Body of pancreas (tissue), 4 donors: ENCODE measurements around the gene ZNF521. TPM values are rescaled to one million over a fixed set of nuclear protein-coding genes. Genes with fewer than 3 reads are reported as not detected.

Experiments used
- ATAC-seq: fragments of 150-250 bp; one replicate; pipeline ENCODE4 v1.9.1; 2016
- DNase-seq, 4 donors: peaks; one replicate each; pipeline ENCODE4 v3.0.0-alpha.2; 2019
- H3K27ac ChIP-seq, 4 donors: fragments of 200-600 bp; sonication (generic); 1 replicate in 3 of 4; 2 replicates in 1 of 4; pipeline versions ENCODE4 v1.5.1 to v1.6.1; 2016 to 2019; ENCODE audit warnings: mild to moderate bottlenecking in 1 of 4, mixed read lengths in 1 of 4, moderate library complexity in 1 of 4
- H3K27me3 ChIP-seq, 2 donors: fragments of 200-600 bp; sonication (generic); one replicate each; pipeline ENCODE4 v1.6.0; 2016; ENCODE audit warnings: mild to moderate bottlenecking in 1 of 2
- H3K36me3 ChIP-seq, 2 donors: fragments of 200-600 bp; sonication (generic); replicated peaks in 1 of 2; 2 replicates each; pipeline ENCODE4 v1.5.1; 2016; ENCODE audit warnings: low read depth in 2 of 2; ENCODE audit not compliant: insufficient read depth in 1 of 2
- H3K4me1 ChIP-seq: fragments of 200-600 bp; sonication (generic); one replicate; pipeline ENCODE4 v1.6.0; 2016
- H3K4me3 ChIP-seq, 2 donors: fragments of 200-600 bp; sonication (generic); 1 replicate in 1 of 2; 2 replicates in 1 of 2; pipeline ENCODE4 v1.5.1; 2016 to 2019
- H3K9me3 ChIP-seq, 3 donors: fragments of 200-600 bp; sonication (generic); 1 replicate in 2 of 3; 2 replicates in 1 of 3; pipeline ENCODE4 v1.5.1; 2016
- POLR2A ChIP-seq, 3 donors: fragments of 450-650 bp; IDR thresholded peaks; one replicate each; pipeline ENCODE4 v1.6.1; 2016; ENCODE audit warnings: antibody characterized with exemption in 3 of 3, mild to moderate bottlenecking in 2 of 3
- WGBS, 2 donors: methylation state at CpG; one replicate each; pipeline ENCODE4 v1.1.5; 2017; 5-methylcytosine and 5-hydroxymethylcytosine counted together
- intact Hi-C: fragments of 100-400 bp; cut with DNase I; formaldehyde crosslinking; loops from one replicate; pipeline ENCODE4 v1.15.1; 2023
- total RNA-seq, 2 donors: library from RNA; depleted of rRNA; stranded (reverse); fragments of >200 nt; gene quantifications; one replicate each; pipeline ENCODE4 v1.1.0, GENCODE V29; 2016
- TF ChIP-seq, protein P1 (sequence below), 7 experiments: fragments of 450-650 bp in 4 of 7; fragments of 200-600 bp in 3 of 7; sonication (generic) in 3 of 7; IDR thresholded peaks; one replicate each; pipeline ENCODE4 v1.5.1; 2016 to 2019; ENCODE audit warnings: antibody characterized with exemption in 7 of 7

The ZNF521 gene
- total RNA-seq, 2 donors from 2014 or later: 3.3 to 17.4 TPM

DNA sequence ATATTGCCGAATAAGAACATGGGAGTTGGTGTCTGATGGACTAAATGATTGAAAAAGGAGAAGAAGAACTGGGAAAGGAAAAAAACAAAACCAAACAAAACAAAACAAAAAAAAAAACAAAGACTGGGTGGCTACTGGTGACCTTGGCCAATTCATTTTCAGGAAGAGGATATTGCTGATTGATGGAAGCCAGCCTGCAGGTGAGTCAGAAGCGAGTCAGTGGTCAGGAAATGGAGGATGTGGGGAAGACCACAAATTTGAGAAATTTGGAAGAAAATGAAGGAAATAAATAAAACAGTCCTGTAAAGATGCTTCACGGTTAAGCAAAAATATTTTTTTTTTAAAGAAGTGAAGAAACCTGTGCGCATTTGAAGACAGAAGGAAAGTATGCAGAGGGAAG, 296.9 kb downstream of the ZNF521 start:
- TF ChIP-seq POLR2A (IDR thresholded peaks at IDR 0.05): no peak
- TF ChIP-seq, protein P1, sequence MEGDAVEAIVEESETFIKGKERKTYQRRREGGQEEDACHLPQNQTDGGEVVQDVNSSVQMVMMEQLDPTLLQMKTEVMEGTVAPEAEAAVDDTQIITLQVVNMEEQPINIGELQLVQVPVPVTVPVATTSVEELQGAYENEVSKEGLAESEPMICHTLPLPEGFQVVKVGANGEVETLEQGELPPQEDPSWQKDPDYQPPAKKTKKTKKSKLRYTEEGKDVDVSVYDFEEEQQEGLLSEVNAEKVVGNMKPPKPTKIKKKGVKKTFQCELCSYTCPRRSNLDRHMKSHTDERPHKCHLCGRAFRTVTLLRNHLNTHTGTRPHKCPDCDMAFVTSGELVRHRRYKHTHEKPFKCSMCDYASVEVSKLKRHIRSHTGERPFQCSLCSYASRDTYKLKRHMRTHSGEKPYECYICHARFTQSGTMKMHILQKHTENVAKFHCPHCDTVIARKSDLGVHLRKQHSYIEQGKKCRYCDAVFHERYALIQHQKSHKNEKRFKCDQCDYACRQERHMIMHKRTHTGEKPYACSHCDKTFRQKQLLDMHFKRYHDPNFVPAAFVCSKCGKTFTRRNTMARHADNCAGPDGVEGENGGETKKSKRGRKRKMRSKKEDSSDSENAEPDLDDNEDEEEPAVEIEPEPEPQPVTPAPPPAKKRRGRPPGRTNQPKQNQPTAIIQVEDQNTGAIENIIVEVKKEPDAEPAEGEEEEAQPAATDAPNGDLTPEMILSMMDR (IDR thresholded peaks at IDR 0.05): no peak
- Histone ChIP-seq H3K4me3 (no peak overlapping the region), H3K27me3 (no peaks in the 10 kb centered on the region), H3K27ac (no peak overlapping the region), H3K4me1 (no peaks in the 10 kb centered on the region), H3K36me3 (no peaks in the 10 kb centered on the region), H3K9me3 (no peaks in the 10 kb centered on the region)
- DNase-seq (no peak), ATAC-seq (no peak)
- intact Hi-C loops: no loop called here
- WGBS, 2 donors: 53 to 79% methylated on average over 4 of the region's 4 CpGs

DNA sequence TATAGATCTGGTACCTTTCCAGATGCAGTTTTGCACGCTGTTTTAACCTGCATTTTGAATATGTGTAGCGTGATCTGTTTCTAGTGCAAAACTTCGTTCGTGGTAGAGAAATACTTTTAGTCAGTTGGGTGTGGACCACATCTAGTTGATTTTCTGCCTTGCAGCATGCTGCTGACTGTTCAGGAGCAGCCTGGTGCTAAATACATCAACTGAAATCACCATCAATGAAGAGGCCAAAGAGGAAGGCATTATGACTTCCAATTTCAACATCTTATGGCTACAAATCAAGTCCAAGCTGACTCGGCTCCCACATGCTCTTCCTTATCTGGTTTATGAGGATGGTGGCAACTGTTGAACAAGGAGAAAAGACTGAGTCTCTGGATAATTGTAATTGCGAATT, 298.5 kb downstream of the ZNF521 start:
- WGBS, 2 donors: 62 to 71% methylated on average over 6 of the region's 6 CpGs
- H3K4me3 ChIP-seq: no peak overlapping the region
- TF ChIP-seq, protein P1 (IDR thresholded peaks at IDR 0.05): no peak
- TF ChIP-seq POLR2A (IDR thresholded peaks at IDR 0.05): no peak
- H3K36me3 ChIP-seq: no peaks in the 10 kb centered on the region
- H3K27me3 ChIP-seq: no peaks in the 10 kb centered on the region
- DNase-seq (no peak), ATAC-seq (no peak)
- intact Hi-C loops: no loop called here
- H3K4me1 ChIP-seq: no peaks in the 10 kb centered on the region
- H3K27ac ChIP-seq: no peak overlapping the region
- no peaks in the 10 kb centered on the region for H3K9me3 ChIP-seq

DNA sequence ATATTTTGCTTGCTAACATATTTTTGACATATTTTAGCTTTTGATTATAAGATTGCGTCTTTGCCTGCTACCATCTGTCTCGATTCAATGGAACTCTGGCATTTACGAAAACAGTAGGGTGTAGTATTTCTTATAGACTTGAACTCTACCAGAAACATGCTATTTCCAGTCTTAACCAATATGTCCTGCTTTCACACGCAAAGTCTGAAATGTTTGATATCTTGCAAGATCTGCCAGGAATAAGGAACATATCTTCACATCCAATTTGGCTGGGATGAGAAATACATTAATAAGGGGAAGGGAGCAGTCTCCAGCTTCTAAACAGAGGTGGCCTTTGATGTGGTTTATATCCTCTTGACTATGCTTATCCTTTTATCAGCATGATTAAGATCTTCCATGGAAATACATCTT, 299.4 kb downstream of the ZNF521 start:
- Histone ChIP-seq H3K9me3 (no peaks in the 10 kb centered on the region), H3K4me3 (no peak overlapping the region), H3K27ac (no peak overlapping the region), H3K27me3 (no peaks in the 10 kb centered on the region), H3K4me1 (no peaks in the 10 kb centered on the region), H3K36me3 (no peaks in the 10 kb centered on the region)
- intact Hi-C loops: no loop called here
- 62 to 81% methylated on average over 4 of the region's 4 CpGs for WGBS, 2 donors
- no peak for TF ChIP-seq POLR2A (IDR thresholded peaks at IDR 0.05)
- TF ChIP-seq, protein P1 (IDR thresholded peaks at IDR 0.05): no peak
- DNase-seq (no peak), ATAC-seq (no peak)

DNA sequence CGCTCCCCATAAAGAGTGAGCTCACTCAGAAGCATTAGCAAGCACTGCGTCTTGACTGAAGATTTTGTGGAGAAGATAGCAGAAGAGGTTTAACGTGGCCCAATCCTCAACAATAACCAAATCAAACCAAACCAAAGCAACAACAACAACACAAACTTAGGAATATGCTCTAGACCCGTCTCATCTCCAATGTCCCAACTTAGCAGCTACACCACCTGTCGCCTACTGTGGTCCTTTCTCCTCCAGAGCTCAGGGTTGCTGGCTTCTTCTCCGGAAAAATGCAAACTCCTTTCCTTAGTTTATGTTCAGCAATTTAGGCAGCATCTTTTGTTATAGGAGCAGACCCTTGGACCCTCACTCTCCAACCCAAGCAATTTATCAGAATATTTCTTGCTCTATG, 301.4 kb downstream of the ZNF521 start:
- H3K27ac ChIP-seq: no peak overlapping the region
- H3K9me3 ChIP-seq: no peaks in the 10 kb centered on the region
- TF ChIP-seq POLR2A (IDR thresholded peaks at IDR 0.05): no peak
- TF ChIP-seq, protein P1 (IDR thresholded peaks at IDR 0.05): no peak
- H3K4me1 ChIP-seq: no peaks in the 10 kb centered on the region
- WGBS, 2 donors: 76 to 85% methylated on average over 6 of the region's 6 CpGs
- H3K4me3 ChIP-seq: no peak overlapping the region
- H3K27me3 ChIP-seq: no peaks in the 10 kb centered on the region
- no peak for ATAC-seq
- no peaks in the 10 kb centered on the region for H3K36me3 ChIP-seq
- DNase-seq: no peak
- intact Hi-C loops: no loop called here

DNA sequence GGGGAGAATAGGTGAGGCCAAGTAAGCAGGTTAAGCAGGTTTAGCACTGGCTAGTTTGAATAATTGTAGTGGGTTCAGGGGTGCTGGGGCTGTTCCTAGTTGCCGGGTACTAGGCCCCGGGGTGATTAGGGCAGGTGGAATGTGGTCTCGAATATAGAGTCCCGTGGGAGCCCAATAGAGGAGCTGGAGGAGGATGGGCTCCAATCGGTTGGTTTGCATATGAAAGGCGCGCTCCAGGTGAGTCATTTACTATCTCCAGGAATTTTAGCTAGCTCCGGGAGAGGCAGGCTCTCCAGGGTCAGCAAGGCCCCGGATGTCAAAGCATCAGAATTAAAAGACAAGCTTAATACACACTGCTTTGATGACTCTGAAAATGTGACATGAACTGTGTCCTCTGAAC, 304.0 kb downstream of the ZNF521 start:
- intact Hi-C loops: no loop called here
- Histone ChIP-seq H3K27ac (no peak overlapping the region), H3K4me3 (no peak overlapping the region), H3K27me3 (no peaks in the 10 kb centered on the region), H3K9me3 (no peaks in the 10 kb centered on the region), H3K36me3 (no peaks in the 10 kb centered on the region), H3K4me1 (no peaks in the 10 kb centered on the region)
- TF ChIP-seq, protein P1 (IDR thresholded peaks at IDR 0.05): no peak
- TF ChIP-seq POLR2A (IDR thresholded peaks at IDR 0.05): no peak
- ATAC-seq: no peak
- DNase-seq: no peak
- 30 to 39% methylated on average over 9 of the region's 9 CpGs for WGBS, 2 donors
